NCI-H1417 treated with DMSO at 0.1 percent for 48 hours (cell line): ENCODE data around the gene KRT16.
"Not testable (repeated sequence)": the region's sequence is repeated elsewhere in the genome, so short reads cannot be mapped to it uniquely, and the experiment has no call there.

ENCODE experiments used
- DNase-seq: peaks from one replicate; lab custom pipeline; 2025; lab: John Stamatoyannopoulos, UW

Gene KRT16

DNA sequence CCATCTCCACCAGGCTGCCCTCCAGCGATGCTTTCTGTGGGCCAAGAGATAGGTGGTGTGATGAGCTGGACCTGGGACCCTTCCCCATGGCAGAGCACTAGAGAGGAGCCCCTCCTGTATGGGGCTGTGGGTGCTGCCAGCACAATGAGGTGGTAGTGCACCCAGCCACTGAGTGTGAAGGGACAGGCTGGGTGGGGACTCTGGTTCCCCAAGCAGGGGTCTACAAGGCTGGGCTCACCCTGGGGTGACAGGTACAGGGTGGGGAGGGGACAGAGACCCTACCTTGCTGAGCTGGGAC lies 15.5 kb upstream of the KRT16 start:
- DNase-seq: not testable (repeated sequence)

GRCh38 chr17:41627316-41628072 lies 14.9 kb upstream of the KRT16 start:
- DNase-seq: no peak

DNA sequence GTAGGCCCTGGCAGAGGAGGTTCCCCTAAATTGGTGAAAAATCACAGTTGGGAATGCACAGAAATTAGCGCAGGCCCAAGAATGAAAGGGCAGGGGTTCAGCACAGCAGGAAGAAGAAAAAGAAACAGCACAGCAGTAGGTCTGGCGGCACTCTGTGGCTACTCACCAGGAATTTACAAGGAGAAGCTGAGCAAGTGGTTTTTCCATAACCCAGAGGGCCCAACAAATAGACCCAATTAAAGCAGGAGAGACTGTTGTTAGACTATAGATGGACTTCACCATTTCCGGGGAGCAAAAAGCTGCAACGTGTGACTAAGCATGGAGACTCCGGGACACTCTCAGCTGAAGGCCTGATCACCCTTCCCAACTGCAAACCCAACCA lies 14.3 kb upstream of the KRT16 start:
- DNase-seq: not testable (repeated sequence)

DNA sequence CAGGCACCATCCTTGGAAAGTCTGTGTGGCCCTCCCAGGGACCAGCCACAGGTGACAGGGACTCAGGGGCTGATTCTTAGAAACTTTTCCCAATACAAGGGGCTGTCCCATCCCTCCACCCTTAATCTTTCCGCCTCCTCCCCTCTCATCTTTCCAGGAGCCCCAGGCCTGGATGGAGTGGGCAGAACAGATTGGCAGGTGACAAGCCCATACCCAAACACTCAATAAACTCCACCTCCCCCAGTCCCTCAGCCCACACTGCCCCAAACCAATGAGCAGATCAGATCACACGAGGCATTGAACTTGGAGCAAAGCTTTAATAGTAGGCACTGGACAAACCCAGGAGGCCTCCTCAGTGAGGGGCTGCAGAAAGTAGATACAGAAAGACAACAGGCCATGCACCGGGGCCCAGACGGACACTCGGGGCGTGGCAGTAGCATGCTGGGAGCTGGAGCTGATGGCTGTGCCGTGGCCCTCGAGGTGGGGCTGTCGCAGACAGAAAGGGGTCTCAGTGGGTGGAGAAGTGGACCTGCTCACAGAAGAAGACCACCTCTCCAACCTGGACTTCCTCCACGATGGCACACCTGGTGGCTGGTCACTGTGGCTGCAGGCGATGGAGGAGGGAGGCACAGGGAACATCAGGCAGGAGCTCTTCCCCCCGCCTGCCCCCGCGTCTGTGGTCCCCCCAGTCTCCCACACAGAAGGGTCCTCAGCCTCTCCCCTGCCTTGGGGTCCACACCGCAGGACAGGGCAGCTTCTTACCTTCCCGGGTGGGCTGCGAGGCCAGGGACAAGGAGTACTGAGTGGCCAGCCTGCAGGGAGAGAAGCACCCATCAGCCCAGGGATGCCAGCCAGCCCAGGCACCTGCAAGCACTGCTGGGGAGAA lies 13.7 kb upstream of the KRT16 start:
- DNase-seq: not testable (repeated sequence)

- no peak for DNase-seq
Observed at GRCh38 chr17:41625602-41626001, 13.0 kb upstream of the KRT16 start.

GRCh38 chr17:41624208-41625101 lies 11.9 kb upstream of the KRT16 start, which contains the start of gene KRT17:
KRT17 (minus strand) TSS chr17:41624575; CDS start chr17:41624509, 66 bp downstream.
- DNase-seq: no peak

- DNase-seq: not testable (repeated sequence)
Observed at GRCh38 chr17:41623184-41623861, 10.8 kb upstream of the KRT16 start.

DNA sequence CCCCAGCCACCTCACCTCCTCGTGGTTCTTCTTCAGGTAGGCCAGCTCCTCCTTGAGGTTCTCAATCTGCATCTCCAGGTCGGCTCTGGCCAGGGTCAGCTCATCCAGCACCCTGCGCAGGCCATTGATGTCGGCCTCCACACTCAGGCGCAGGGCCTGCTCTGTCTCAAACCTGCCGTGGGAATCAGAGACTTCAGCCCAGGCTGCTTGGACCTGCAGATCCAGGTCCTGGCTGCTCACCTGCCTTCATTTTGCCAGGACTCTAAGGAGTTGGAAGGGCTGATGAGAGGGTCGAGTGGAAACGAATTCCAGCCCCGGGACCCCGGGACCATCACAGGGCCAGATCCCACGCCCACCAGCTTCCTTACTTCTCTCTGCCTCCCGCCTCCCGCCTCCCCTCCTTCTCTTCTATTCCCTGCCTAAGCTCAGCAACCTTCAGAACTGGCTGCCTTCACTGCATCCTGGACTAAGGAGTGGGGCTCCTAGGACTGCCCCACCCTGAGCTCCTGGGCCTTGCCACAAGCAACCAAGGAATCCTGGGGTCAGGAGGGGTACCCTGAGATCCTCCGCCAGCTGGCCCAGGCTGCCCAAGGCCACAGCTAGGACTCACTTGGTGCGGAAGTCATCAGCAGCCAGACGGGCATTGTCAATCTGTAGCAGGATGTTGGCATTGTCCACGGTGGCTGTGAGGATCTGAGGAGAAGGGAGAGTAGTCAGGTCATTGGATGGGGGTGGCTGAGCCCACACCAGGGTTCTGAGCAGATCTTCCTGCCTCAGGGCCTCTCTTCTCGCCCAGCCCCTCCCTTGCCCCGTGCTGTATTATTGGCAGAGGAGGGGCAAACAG lies 10.0 kb upstream of the KRT16 start:
- not testable (repeated sequence) for DNase-seq

DNA sequence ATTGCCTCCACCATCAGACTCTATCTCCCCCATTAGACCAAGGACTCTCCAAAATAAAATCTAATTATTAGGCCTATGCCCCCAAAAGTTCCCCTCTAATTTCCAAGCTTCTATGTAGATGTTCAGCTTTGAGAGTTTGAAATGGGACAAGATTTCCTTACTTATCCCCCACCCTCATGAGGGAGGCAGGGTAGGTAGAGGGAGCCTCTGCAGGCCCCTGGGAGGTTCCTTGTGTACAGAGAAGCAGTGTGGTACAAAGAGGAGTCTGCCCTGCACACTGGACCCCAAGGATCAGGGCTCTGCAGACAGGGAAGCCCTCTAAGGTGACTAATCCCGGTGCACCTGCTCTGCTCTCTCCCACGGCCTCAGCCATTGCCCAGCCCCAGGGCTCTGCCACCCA lies 9.3 kb upstream of the KRT16 start:
- no peak for DNase-seq

DNA sequence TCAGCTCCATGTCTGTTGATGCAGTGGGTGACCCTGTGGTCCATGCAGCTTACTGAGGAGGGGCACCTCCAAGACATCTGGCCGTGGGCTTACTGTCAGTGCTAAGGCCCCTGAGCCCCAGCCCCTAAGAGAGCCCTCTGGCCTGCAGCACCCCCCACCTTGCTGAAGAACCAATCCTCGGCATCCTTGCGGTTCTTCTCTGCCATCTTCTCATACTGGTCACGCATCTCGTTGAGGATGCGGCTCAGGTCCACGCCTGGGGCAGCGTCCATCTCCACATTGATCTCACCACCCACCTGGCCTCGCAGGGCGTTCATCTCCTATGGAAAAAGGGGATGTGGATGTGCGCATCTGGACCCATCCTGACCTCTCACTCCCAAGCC lies 8.9 kb upstream of the KRT16 start:
- DNase-seq: not testable (repeated sequence)

DNA sequence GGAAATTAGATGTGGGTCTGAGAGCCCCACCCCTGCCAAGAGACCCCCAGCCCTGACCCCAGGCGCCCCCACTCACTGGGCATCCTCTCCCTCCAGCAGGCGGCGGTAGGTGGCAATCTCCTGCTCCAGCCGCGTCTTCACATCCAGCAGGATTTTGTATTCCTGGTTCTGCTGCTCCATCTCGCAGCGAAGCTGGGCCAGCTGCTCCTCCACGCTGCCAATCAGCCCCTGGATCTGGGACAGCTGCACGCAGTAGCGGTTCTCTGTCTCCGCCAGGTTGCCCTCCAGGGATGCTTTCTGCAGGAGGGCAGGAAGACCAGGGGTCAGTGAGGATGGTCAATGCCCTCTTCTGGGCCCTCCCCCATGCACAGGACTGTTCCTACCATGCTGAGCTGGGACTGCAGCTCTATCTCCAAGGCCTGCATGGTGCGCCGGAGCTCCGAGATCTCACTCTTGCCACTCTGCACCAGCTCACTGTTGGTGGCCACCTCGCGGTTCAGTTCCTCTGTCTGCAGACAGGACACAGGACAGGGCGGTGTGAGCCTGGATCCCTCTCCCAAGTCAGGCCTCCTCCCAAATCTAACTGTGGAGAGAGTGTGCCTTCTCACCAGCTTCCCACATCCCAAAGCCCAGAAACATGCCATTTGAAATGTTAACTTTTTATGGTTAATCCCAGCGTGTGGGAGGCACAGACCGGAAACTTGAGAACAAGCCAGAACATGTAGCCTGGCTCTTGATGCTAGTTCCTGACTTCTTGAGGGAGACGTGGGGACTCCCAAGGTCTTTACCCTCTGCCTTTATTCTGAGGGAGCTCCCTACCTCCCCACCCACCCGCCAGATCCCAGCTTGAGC lies 8.2 kb upstream of the KRT16 start:
- no peak for DNase-seq

- not testable (repeated sequence) for DNase-seq
Observed at GRCh38 chr17:41619927-41620582, 7.5 kb upstream of the KRT16 start.

GRCh38 chr17:41619036-41619926 lies 6.7 kb upstream of the KRT16 start:
- DNase-seq: no peak

DNA sequence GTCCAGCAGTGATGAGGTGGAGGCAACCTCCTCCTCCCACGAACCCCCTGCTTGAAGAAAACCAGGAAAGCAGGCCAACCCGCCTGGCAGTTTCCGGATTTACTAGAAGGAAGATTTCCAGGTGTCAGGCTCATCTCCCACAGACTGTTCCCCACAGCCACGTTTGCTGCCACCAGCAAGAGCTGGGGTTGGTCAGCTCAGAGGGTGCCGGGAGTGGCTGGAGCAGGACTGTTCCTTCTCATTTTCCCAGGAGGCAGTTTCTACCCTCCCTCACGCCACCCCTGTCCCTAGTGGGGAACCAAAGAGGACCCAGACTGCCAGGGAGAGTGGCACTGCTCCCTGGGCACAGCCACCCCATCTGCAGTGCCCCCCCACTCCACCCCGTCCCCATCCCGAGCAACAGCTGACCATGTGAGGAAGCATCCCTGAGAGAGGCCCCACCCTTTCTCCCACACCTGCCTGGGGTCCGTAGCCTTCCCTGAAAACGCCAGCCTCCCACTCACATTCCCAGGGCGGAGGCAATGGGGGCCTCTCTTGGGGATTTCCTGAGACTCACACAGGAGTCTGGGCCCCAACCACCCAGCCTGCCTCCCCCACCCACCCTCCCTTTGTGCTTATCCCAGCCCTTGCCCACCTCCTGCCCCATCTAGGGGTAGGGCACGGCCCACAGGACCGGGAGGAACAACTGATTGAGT lies 5.9 kb upstream of the KRT16 start:
- DNase-seq: no peak

DNA sequence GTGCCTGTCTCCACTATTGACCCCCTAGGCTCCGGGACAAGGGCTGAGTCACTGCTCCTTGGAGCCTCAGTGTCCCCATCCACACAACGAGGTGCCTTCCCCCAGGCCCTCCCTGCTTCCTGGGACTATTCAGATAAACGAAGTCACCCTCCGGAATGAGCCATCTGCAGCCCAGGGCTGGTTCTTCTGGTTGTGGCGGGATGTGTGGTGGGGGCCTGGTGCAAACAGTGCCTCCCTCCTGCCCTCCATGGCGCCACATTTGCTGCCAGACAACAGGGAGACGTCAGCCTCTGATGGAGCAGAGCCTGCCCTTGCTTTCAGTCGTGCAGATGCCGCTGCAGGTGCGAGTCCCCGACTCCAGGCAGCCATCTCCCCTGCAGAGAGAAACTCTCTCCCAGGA lies 5.1 kb upstream of the KRT16 start:
- no peak for DNase-seq

- no peak for DNase-seq
Observed at GRCh38 chr17:41617136-41617535, 4.6 kb upstream of the KRT16 start.

DNA sequence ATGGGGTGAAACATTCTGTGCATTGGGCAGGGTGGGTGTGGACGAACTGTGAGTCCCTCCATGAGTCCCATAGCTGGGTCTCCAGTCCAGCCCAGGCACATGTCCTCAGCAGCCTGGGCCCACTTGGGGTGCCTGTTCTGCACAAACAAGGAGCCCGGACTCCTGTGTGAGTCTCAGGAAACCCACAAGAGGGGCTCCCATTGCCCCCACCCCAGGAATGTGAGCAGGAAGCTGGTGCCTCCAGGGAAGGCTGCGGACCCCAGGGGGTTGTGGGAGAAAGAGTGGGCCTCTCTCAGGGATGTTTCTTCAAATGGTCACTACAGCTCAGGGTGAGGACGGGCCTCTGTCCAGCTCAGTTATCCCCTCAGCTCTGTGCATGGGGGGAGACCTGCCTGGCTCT lies 3.9 kb upstream of the KRT16 start:
- not testable (repeated sequence) for DNase-seq

DNA sequence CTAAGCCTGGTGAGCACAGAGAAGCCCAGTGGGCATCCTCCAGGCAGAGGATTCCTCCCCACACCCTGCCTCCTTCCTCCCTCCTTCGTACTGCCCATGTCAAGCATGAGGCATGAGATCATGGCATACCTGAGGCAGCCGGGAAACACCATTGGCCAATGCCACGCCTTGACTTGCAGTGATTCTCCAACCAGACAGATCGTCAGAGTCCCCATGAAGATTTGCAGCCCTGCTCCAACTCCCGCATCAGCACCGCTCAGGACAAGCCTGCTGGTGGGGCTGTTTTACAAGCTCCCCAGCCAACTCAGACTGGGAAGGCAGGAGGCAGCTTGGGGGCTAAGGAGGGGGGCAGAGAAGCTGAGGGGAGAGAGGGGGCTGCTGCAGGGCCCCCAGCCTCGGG lies 2.9 kb upstream of the KRT16 start:
- DNase-seq: no peak
